Hematopoietic multipotent progenitor cell treated with erythropoietin and hydrocortisone succinate and interleukin-3 and kit ligand, for 4 days (in vitro differentiated cells): ENCODE results near the gene TENM4.

Source experiments
- DNase-seq: peaks from one replicate; pipeline ENCODE4 v3.0.0-alpha.2; 2015

Gene TENM4

GRCh38 chr11:79447038-79447786 is 6.4 kb upstream of the TENM4 start:
- no peak for DNase-seq

GRCh38 chr11:79444923-79445322 is 4.1 kb upstream of the TENM4 start:
- no peak for DNase-seq

GRCh38 chr11:79441461-79441875 is 638 bp upstream of the TENM4 start:
- DNase-seq: peak; percentile 37

GRCh38 chr11:79439886-79440570 is 802 bp downstream of the TENM4 start:
- DNase-seq: no peak

GRCh38 chr11:79439410-79439885 is 1.4 kb downstream of the TENM4 start:
- DNase-seq: no peak

- no peak for DNase-seq
These were observed 2.0 kb downstream of the TENM4 start for GRCh38 chr11:79438631-79439409.

GRCh38 chr11:79437981-79438630 is 2.7 kb downstream of the TENM4 start:
- DNase-seq: no peak

GRCh38 chr11:79437278-79437980 is 3.4 kb downstream of the TENM4 start:
- no peak for DNase-seq

- no peak for DNase-seq
These were observed 3.9 kb downstream of the TENM4 start for GRCh38 chr11:79436919-79437277.

- DNase-seq: no peak
These were observed 6.5 kb downstream of the TENM4 start for GRCh38 chr11:79434283-79434682.

- DNase-seq: no peak
These were observed 8.7 kb downstream of the TENM4 start for GRCh38 chr11:79432138-79432537.

GRCh38 chr11:79431535-79431934 is 9.3 kb downstream of the TENM4 start:
- no peak for DNase-seq

GRCh38 chr11:79430280-79430679 is 10.6 kb downstream of the TENM4 start:
- no peak for DNase-seq

GRCh38 chr11:79428406-79428805 is 12.4 kb downstream of the TENM4 start:
- no peak for DNase-seq

- DNase-seq: no peak
These were observed 13.1 kb downstream of the TENM4 start for GRCh38 chr11:79427611-79428327.

- DNase-seq: no peak
These were observed 13.7 kb downstream of the TENM4 start for GRCh38 chr11:79427126-79427525.

- DNase-seq: no peak
These were observed 15.4 kb downstream of the TENM4 start for GRCh38 chr11:79425463-79425862.

GRCh38 chr11:79423736-79424135 is 17.1 kb downstream of the TENM4 start:
- no peak for DNase-seq

- no peak for DNase-seq
These were observed 18.0 kb downstream of the TENM4 start for GRCh38 chr11:79422866-79423265.

GRCh38 chr11:79421820-79422219 is 19.0 kb downstream of the TENM4 start:
- DNase-seq: no peak

- DNase-seq: no peak
These were observed 21.7 kb downstream of the TENM4 start for GRCh38 chr11:79419120-79419519.

- DNase-seq: no peak
These were observed 22.6 kb downstream of the TENM4 start for GRCh38 chr11:79418241-79418640.
